Lung (tissue), 12 donors: ENCODE measurements around the gene KNDC1. TPM values are rescaled to one million over a fixed set of nuclear protein-coding genes. Genes with fewer than 3 reads are reported as not detected.

ENCODE experiments used
- ATAC-seq: fragments of 200-7000 bp; cut with Tn5 transposase; one replicate; pipeline ENCODE4 v1.9.1; 2020; ENCODE audit warnings: moderate number of reproducible peaks; ENCODE audit not compliant: insufficient read depth, low FRiP score
- DNase-seq, 3 donors: peaks; one replicate each; pipeline ENCODE4 v3.0.0-alpha.2; 2013 to 2017
- H3K27ac ChIP-seq, 2 donors: one replicate each; pipeline ENCODE4 v1.5.1; 2013; ENCODE audit warnings: mild to moderate bottlenecking in 2 of 2, moderate library complexity in 2 of 2, control low read depth in 1 of 2, inconsistent platforms in 1 of 2, low read depth in 1 of 2, low read length in 1 of 2
- H3K27me3 ChIP-seq, 3 donors: one replicate each; pipeline ENCODE4 v1.5.1; 2013; ENCODE audit warnings: low read length in 2 of 3; ENCODE audit not compliant: control insufficient read depth in 3 of 3, insufficient read depth in 3 of 3
- H3K36me3 ChIP-seq, 4 donors: one replicate each; pipeline ENCODE4 v1.5.1; 2013; ENCODE audit warnings: low read length in 4 of 4, mild to moderate bottlenecking in 1 of 4, moderate library complexity in 1 of 4; ENCODE audit not compliant: control insufficient read depth in 4 of 4, insufficient read depth in 4 of 4
- H3K4me1 ChIP-seq, 5 donors: one replicate each; pipeline ENCODE4 v1.5.1; 2013; ENCODE audit warnings: low read length in 5 of 5, mild to moderate bottlenecking in 2 of 5, moderate library complexity in 1 of 5; ENCODE audit not compliant: control insufficient read depth in 5 of 5, insufficient read depth in 5 of 5
- H3K4me3 ChIP-seq: one replicate; pipeline ENCODE4 v1.5.1; 2013; ENCODE audit warnings: mild to moderate bottlenecking, control low read depth, moderate library complexity
- H3K9ac ChIP-seq, 2 donors: one replicate each; pipeline ENCODE4 v1.5.1; 2013; ENCODE audit warnings: low read length in 2 of 2, control low read depth in 1 of 2; ENCODE audit not compliant: insufficient read depth in 1 of 2
- H3K9me3 ChIP-seq, 4 donors: one replicate each; pipeline ENCODE4 v1.5.1; 2013; ENCODE audit warnings: low read length in 3 of 4, mild to moderate bottlenecking in 1 of 4, moderate library complexity in 1 of 4; ENCODE audit not compliant: control insufficient read depth in 4 of 4, insufficient read depth in 3 of 4
- CTCF ChIP-seq: IDR thresholded peaks from 2 replicates; pipeline ENCODE4 v1.5.1; 2012; ENCODE audit warnings: mild to moderate bottlenecking; ENCODE audit errors: control extremely low read depth, extremely low read depth
- WGBS, 2 donors: extraction: QIAGEN DNeasy Blood & Tissue Kit; methylation state at CpG; one replicate each; pipeline ENCODE4 v1.1.7; 2013; 5-methylcytosine and 5-hydroxymethylcytosine counted together
- polyA plus RNA-seq, 2 donors: library from polyadenylated mRNA; stranded (reverse); fragments of 200-250 nt; gene quantifications; one replicate each; pipeline ENCODE4 v1.2.1, GENCODE V29; 2013
- total RNA-seq, 2 donors: library from RNA; depleted of rRNA in 1 of 2; stranded (reverse); fragments of >200 nt in 1 of 2; gene quantifications; one replicate each; pipeline ENCODE4 v1.2.1, GENCODE V29; 2014 to 2021
- donor health status: control.
- donor health status: control.
- donor health status: Bipolar disorder and iron deficiency.
- donor health status: healthy.
- donor health status: DM: yes; HTN: yes; CAD: no.

KNDC1 gene
- total and polyA plus RNA-seq, 4 donors, result 3.2 to 21.0 (median 6.7) TPM

- Histone ChIP-seq H3K9ac (no peak overlapping the region), H3K4me1 (no peaks in the 10 kb centered on the region), H3K9me3 (peaks cover 0 to 2% (median 0%) of the 10 kb centered on the region in 4 donors), H3K36me3 (no peaks in the 10 kb centered on the region), H3K27me3 (peaks cover 0 to 15% (median 4%) of the 10 kb centered on the region in 3 donors), H3K27ac (no peak overlapping the region), H3K4me3 (no peak overlapping the region)
- no peak for DNase-seq
- no peak for ATAC-seq
- TF ChIP-seq CTCF, result no peak
- WGBS, 2 donors, result 91 to 93% methylated on average over 53 to 57 of the region's 57 CpGs
Observed at GRCh38 chr10:133126431-133127290, 33.4 kb upstream of the KNDC1 start.

GRCh38 chr10:133127291-133128125, 32.5 kb upstream of the KNDC1 start:
- 84% methylated on average over 33 to 36 of the region's 36 CpGs for WGBS, 2 donors
- Histone ChIP-seq H3K36me3 (no peaks in the 10 kb centered on the region), H3K4me1 (no peaks in the 10 kb centered on the region), H3K9ac (no peak overlapping the region), H3K27ac (no peak overlapping the region), H3K4me3 (no peak overlapping the region), H3K9me3 (peaks cover 0 to 2% (median 0%) of the 10 kb centered on the region in 4 donors), H3K27me3 (peaks cover 0 to 13% (median 4%) of the 10 kb centered on the region in 3 donors)
- TF ChIP-seq CTCF, result no peak
- DNase-seq, result no peak
- no peak for ATAC-seq

DNA sequence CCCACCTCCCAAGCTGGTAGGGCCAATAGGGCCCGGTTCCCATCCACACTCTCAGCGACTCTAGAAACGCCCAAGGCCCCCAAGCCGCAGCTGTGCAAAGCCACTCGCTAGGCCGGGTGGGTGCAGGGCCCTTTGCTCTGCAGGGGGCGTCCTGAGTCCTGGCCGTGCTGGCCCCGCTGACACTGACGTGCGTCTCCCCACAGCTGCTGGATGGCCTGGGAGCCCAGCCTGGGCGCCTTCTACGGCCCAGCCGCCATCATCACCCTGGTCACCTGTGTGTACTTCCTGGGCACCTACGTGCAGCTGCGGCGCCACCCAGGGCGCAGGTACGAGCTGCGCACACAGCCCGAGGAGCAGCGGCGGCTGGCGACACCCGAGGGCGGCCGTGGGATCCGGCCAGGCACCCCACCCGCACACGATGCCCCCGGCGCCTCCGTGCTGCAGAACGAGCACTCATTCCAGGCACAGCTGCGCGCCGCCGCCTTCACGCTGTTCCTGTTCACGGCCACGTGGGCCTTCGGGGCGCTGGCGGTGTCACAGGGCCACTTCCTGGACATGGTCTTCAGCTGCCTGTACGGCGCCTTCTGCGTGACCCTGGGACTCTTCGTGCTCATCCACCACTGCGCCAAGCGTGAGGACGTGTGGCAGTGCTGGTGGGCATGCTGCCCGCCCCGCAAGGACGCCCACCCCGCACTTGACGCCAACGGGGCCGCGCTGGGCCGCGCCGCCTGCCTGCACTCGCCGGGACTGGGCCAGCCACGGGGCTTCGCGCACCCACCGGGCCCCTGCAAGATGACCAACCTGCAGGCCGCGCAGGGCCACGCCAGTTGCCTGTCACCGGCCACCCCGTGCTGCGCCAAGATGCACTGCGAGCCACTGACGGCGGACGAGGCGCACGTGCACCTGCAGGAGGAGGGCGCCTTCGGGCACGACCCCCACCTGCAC, 31.6 kb upstream of the KNDC1 start:
- Histone ChIP-seq H3K27me3 (peaks cover 0 to 13% (median 4%) of the 10 kb centered on the region in 3 donors), H3K27ac (no peak overlapping the region), H3K9ac (no peak overlapping the region), H3K9me3 (peaks cover 0 to 2% (median 0%) of the 10 kb centered on the region in 4 donors), H3K4me1 (no peaks in the 10 kb centered on the region), H3K4me3 (no peak overlapping the region), H3K36me3 (no peaks in the 10 kb centered on the region)
- 96 to 97% methylated on average over 83 of the region's 83 CpGs for WGBS, 2 donors
- ATAC-seq, result no peak
- TF ChIP-seq CTCF, result no peak
- DNase-seq, result peak in 1 of 3 donors; percentile 6
